Liver (tissue), 3 donors: Measurements from ENCODE around the gene PTPRD.

Experiments
- ATF3 ChIP-seq: IDR thresholded peaks from 2 replicates; pipeline ENCODE4 v1.6.1; 2016; ENCODE audit warnings: antibody characterized with exemption
- CTCF ChIP-seq: fragments of 150-350 bp; IDR thresholded peaks from 2 replicates; pipeline ENCODE4 v1.5.1; 2017; ENCODE audit warnings: improper control_type of control experiment, low read depth, low read length; ENCODE audit not compliant: missing input control
- EGR1 ChIP-seq, 2 donors: IDR thresholded peaks; 2 replicates each; pipeline ENCODE4 v1.6.1; 2016 to 2018; ENCODE audit warnings: antibody characterized with exemption in 2 of 2, low read depth in 2 of 2
- FOXA1 ChIP-seq: IDR thresholded peaks from 2 replicates; pipeline ENCODE4 v1.6.1; 2016; ENCODE audit warnings: antibody characterized with exemption
- HNF4A ChIP-seq, 2 donors: conservative IDR thresholded peaks; 2 replicates each; pipeline ENCODE4 v1.6.1; 2016; ENCODE audit warnings: antibody characterized with exemption in 2 of 2, mild to moderate bottlenecking in 2 of 2
- JUND ChIP-seq, 2 donors: IDR thresholded peaks; 2 replicates each; pipeline ENCODE4 v1.6.1; 2016; ENCODE audit warnings: antibody characterized with exemption in 2 of 2
- MAX ChIP-seq: IDR thresholded peaks from 2 replicates; pipeline ENCODE4 v1.6.1; 2016; ENCODE audit warnings: antibody characterized with exemption
- RAD21 ChIP-seq, 2 donors: IDR thresholded peaks; 2 replicates each; pipeline ENCODE4 v1.6.1; 2016; ENCODE audit warnings: antibody characterized with exemption in 2 of 2, mild to moderate bottlenecking in 2 of 2
- REST ChIP-seq: IDR thresholded peaks from 2 replicates; pipeline ENCODE4 v1.6.1; 2016; ENCODE audit warnings: antibody characterized with exemption, mild to moderate bottlenecking
- RXRA ChIP-seq, 2 donors: IDR thresholded peaks; 2 replicates each; pipeline ENCODE4 v1.6.1; 2017 to 2018; ENCODE audit warnings: antibody characterized with exemption in 2 of 2, mild to moderate bottlenecking in 1 of 2
- SP1 ChIP-seq: IDR thresholded peaks from 2 replicates; pipeline ENCODE4 v1.6.1; 2018; ENCODE audit warnings: antibody characterized with exemption, mild to moderate bottlenecking
- TAF1 ChIP-seq: conservative IDR thresholded peaks from 2 replicates; pipeline ENCODE4 v1.6.1; 2016; ENCODE audit warnings: antibody characterized with exemption, mild to moderate bottlenecking
- YY1 ChIP-seq: IDR thresholded peaks from 2 replicates; pipeline ENCODE4 v1.6.1; 2016; ENCODE audit warnings: antibody characterized with exemption, mild to moderate bottlenecking
- ZBTB33 ChIP-seq: IDR thresholded peaks from 2 replicates; pipeline ENCODE4 v1.6.1; 2016; ENCODE audit warnings: antibody characterized with exemption
- donor health status: healthy.
- donor health status: healthy.

- TF ChIP-seq CTCF (no peak), MAX (no peak), FOXA1 (no peak), EGR1 (IDR thresholded peaks at IDR 0.05; ENCODE audit: low read depth in 2 of 2) (no peak), RAD21 (IDR thresholded peaks at IDR 0.05) (no peak), TAF1 (no peak), SP1 (no peak), REST (no peak), JUND (IDR thresholded peaks at IDR 0.05) (no peak), YY1 (no peak), ATF3 (no peak), HNF4A (conservative IDR thresholded peaks at IDR 0.05) (no peak), ZBTB33 (no peak), RXRA (IDR thresholded peaks at IDR 0.05) (no peak)
These were observed 2008.6 kb downstream of the PTPRD start for GRCh38 chr9:8604201-8604600.
